Fibroblast of skin of right quadriceps (primary cell): ENCODE measurements around the gene RET.

Experiments used
- DNase-seq: peaks from one replicate; pipeline ENCODE4 v3.0.0-alpha.2; 2013

The RET gene

GRCh38 chr10:43110338-43111071, 33.6 kb downstream of the RET start:
- peak; percentile 31 for DNase-seq

- DNase-seq: no peak
Measured at GRCh38 chr10:43111101-43111500, 34.2 kb downstream of the RET start.

- no peak for DNase-seq
Measured at GRCh38 chr10:43111921-43112607, 35.2 kb downstream of the RET start.

GRCh38 chr10:43112608-43112961, 35.7 kb downstream of the RET start:
- DNase-seq: no peak

- DNase-seq: no peak
Measured at GRCh38 chr10:43113201-43114087, 36.6 kb downstream of the RET start.

- DNase-seq: no peak
Measured at GRCh38 chr10:43114088-43114742, 37.3 kb downstream of the RET start.

GRCh38 chr10:43114743-43115611, 38.1 kb downstream of the RET start:
- DNase-seq: no peak

GRCh38 chr10:43115881-43116595, 39.2 kb downstream of the RET start:
- no peak for DNase-seq

GRCh38 chr10:43116596-43116995, 39.7 kb downstream of the RET start:
- no peak for DNase-seq

- no peak for DNase-seq
Measured at GRCh38 chr10:43117031-43117776, 40.3 kb downstream of the RET start.

GRCh38 chr10:43117777-43118583, 41.1 kb downstream of the RET start:
- no peak for DNase-seq

GRCh38 chr10:43118631-43119415, 42.0 kb downstream of the RET start:
- DNase-seq: no peak

- no peak for DNase-seq
Measured at GRCh38 chr10:43119416-43120115, 42.7 kb downstream of the RET start.

GRCh38 chr10:43120116-43120928, 43.5 kb downstream of the RET start:
- DNase-seq: no peak

- DNase-seq: no peak
Measured at GRCh38 chr10:43120929-43121314, 44.1 kb downstream of the RET start.

GRCh38 chr10:43121444-43121843, 44.6 kb downstream of the RET start:
- DNase-seq: peak; percentile 25

GRCh38 chr10:43122096-43122495, 45.2 kb downstream of the RET start:
- DNase-seq: no peak
